Panc1 (cell line): Measurements from ENCODE around the gene PRKAG3. TPM values are rescaled to one million over a fixed set of nuclear protein-coding genes. Genes with fewer than 3 reads are reported as not detected.
A peak's percentile ranks its signal among the peaks of the same experiment; 100 is the strongest.

ENCODE experiments used
- ATAC-seq: fragments of 200-7000 bp; cut with Tn5 transposase; 2 replicates; pipeline ENCODE4 v1.9.1; 2020; ENCODE audit warnings: mild to moderate bottlenecking, moderate library complexity
- BruUV-seq: library from RNA; stranded (reverse); fragments of 400-500 nt; replicated peaks from 2 replicates; lab custom pipeline; 2021; lab: Mats Ljungman, UMichigan
- CTCF ChIA-PET: fragments of 300-600 bp; sonication (Branson Sonifier 250); formaldehyde crosslinking; loops from one replicate; lab custom pipeline; 2022; ENCODE audit warnings: antibody characterized with exemption; lab: Charles Lee
- POLR2A ChIA-PET: fragments of 300-600 bp; sonication (Branson Sonifier 250); formaldehyde crosslinking; loops from one replicate; lab custom pipeline; 2022; ENCODE audit warnings: antibody characterized with exemption; lab: Charles Lee
- DNase-seq: peaks from one replicate; pipeline ENCODE4 v3.0.0-alpha.2; 2010; ENCODE audit warnings: low read depth, low spot score
- H3K27ac ChIP-seq: 2 replicates; pipeline ENCODE4 v1.5.1; 2011; ENCODE audit warnings: mild to moderate bottlenecking, low read length, inconsistent platforms
- H3K27me3 ChIP-seq: fragments of 200-500 bp; sonication (Bioruptor generic); 2 replicates; pipeline ENCODE4 v1.6.0; 2014; ENCODE audit warnings: low read length, inconsistent platforms; ENCODE audit not compliant: control insufficient read depth, insufficient read depth
- H3K36me3 ChIP-seq: fragments of 200-500 bp; sonication (Bioruptor generic); 2 replicates; pipeline ENCODE4 v1.5.1; 2014; ENCODE audit warnings: inconsistent platforms, mild to moderate bottlenecking, low read length, moderate library complexity; ENCODE audit not compliant: control insufficient read depth, insufficient read depth
- H3K4me1 ChIP-seq: 2 replicates; pipeline ENCODE4 v1.5.1; 2011; ENCODE audit warnings: inconsistent platforms, mild to moderate bottlenecking, low read length, moderate library complexity; ENCODE audit not compliant: control insufficient read depth, insufficient read depth
- H3K4me3 ChIP-seq, 2 experiments: 2 replicates each; pipeline ENCODE4 v1.5.1; 2011 to 2012; ENCODE audit warnings: low read depth in 2 of 2, low read length in 2 of 2, mild to moderate bottlenecking in 2 of 2, inconsistent platforms in 1 of 2, moderate library complexity in 1 of 2
- H3K9me3 ChIP-seq: fragments of 200-500 bp; sonication (Bioruptor generic); 2 replicates; pipeline ENCODE4 v1.5.1; 2014; ENCODE audit warnings: low read depth, mild to moderate bottlenecking, inconsistent platforms, low read length, moderate library complexity; ENCODE audit not compliant: control insufficient read depth, insufficient read depth
- CTCF ChIP-seq: fragments of 450-650 bp; IDR thresholded peaks from 2 replicates; pipeline ENCODE4 v1.5.1; 2017; ENCODE audit warnings: mild to moderate bottlenecking
- POLR2AphosphoS5 ChIP-seq: IDR thresholded peaks from 2 replicates; pipeline ENCODE4 v1.6.1; 2012; ENCODE audit warnings: mild to moderate bottlenecking, low read depth, low read length, moderate library complexity
- REST ChIP-seq, 2 experiments: IDR thresholded peaks; 2 replicates each; pipeline ENCODE4 v1.6.1; 2011 to 2012; ENCODE audit warnings: low read depth in 2 of 2, control low read depth in 1 of 2, low read length in 1 of 2, mild to moderate bottlenecking in 1 of 2, moderate library complexity in 1 of 2; ENCODE audit not compliant: insufficient read depth in 1 of 2
- in situ Hi-C: cut with HindIII; loops from 2 replicates; pipeline ENCODE4 v1.10.0; 2016; ENCODE audit warnings: low sequenced_read_pairs, low pct_unique_long_range_greater_than_20kb
- intact Hi-C: fragments of 100-400 bp; cut with micrococcal nuclease; formaldehyde crosslinking; loops from one replicate; pipeline ENCODE4 v1.10.0; 2022; ENCODE audit not compliant: unreplicated experiment
- total RNA-seq: library from RNA; stranded (reverse); gene quantifications from one replicate; pipeline ENCODE4 v1.2.1, GENCODE V29; 2021; ENCODE audit not compliant: unreplicated experiment

Gene PRKAG3
- total RNA-seq, 1 experiment from 2014 or later: not detected

GRCh38 chr2:218861645-218862318, 30.2 kb upstream of the PRKAG3 start:
- intact Hi-C loops: no loop called here
- ChIA-PET CTCF (no interaction called here), POLR2A (no interaction called here)
- DNase-seq (no peak), ATAC-seq (no peak)
- BruUV-seq: no TSS peak
- H3K4me3 ChIP-seq: no peak overlapping the region
- H3K27me3 ChIP-seq: peaks cover 10% of the 10 kb centered on the region
- H3K4me1 ChIP-seq: peaks cover 14% of the 10 kb centered on the region
- in situ Hi-C loops: no loop called here
- no peak for TF ChIP-seq REST (IDR thresholded peaks at IDR 0.05; ENCODE audit: insufficient read depth in 1 of 2, low read depth in 2 of 2, low read length in 1 of 2)
- no peak overlapping the region for H3K27ac ChIP-seq
- no peaks in the 10 kb centered on the region for H3K36me3 ChIP-seq
- H3K9me3 ChIP-seq: no peaks in the 10 kb centered on the region

GRCh38 chr2:218860950-218861381, 29.4 kb upstream of the PRKAG3 start:
- BruUV-seq: no TSS peak
- peaks cover 10% of the 10 kb centered on the region for H3K27me3 ChIP-seq
- intact Hi-C loops: no loop called here
- ATAC-seq: no peak; the same call in 1 of the 2 replicates
- H3K4me1 ChIP-seq: peaks cover 17% of the 10 kb centered on the region
- H3K27ac ChIP-seq: no peak overlapping the region
- in situ Hi-C loops: no loop called here
- H3K9me3 ChIP-seq: no peaks in the 10 kb centered on the region
- CTCF ChIA-PET: no interaction called here
- POLR2A ChIA-PET: no interaction called here
- no peak for DNase-seq
- peak overlapping the region in 1 of 2 experiments; percentile 44; a peak in 2 of 4 replicates for H3K4me3 ChIP-seq
- H3K36me3 ChIP-seq: no peaks in the 10 kb centered on the region
- TF ChIP-seq CTCF (no peak), POLR2AphosphoS5 (no peak), REST (IDR thresholded peaks at IDR 0.05; ENCODE audit: insufficient read depth in 1 of 2, low read depth in 2 of 2, low read length in 1 of 2) (no peak)
